HG03469 (cell line): ENCODE measurements around the gene FOXO1.

ENCODE experiments used
- ATAC-seq: cut with Tn5 transposase; IDR thresholded peaks from one replicate; pipeline ENCODE4 v1.9.1; 2021; ENCODE audit warnings: mild to moderate bottlenecking, moderate library complexity, moderate number of reproducible peaks; ENCODE audit not compliant: unreplicated experiment

The FOXO1 gene

DNA sequence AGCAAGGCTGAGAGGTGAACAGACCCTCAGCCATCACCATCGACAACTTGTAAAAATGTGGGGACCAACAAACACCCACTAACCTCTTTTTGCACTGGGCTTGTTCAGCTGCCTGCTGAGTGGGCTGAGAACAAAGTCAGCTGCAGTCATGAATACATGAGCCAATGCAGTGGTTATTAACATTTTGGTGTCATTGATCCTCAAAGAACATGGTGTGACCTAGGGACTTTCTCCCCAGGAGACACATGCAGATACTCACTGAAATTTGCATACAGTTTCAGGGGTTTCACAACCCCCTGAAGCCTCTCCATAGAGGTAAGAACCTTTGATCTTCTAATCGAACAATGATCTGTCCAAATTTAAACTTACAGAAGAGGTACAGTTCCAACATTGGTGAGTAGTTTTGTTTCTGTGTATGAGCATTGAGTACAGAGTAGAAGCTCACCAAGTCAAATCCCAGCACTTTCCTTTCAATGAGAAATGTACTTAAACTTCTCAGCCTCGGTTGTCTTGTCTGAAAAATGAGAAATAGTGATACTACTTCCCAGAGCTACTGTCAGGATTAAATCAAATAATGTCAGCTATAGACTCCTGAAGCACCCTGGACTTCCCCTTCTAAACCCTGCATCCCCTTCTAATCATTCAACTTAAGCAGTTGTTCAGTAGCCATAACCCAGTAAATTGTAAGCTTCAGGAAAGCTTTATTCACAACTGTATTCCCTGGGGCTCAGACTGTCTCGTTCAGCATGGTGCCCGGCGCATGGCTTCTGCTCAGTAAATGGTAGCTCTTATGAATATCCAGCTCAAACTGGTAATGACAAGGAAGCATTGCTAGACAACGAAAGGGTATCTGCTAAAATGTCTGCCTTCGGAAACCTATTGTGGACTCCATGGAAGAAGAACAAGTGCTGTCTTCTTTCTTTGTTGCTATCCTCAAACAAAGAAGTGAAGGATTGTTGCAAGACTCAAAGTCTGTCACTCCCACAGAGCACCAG, 148.7 kb downstream of the FOXO1 start:
- peak; percentile 68 for ATAC-seq

DNA sequence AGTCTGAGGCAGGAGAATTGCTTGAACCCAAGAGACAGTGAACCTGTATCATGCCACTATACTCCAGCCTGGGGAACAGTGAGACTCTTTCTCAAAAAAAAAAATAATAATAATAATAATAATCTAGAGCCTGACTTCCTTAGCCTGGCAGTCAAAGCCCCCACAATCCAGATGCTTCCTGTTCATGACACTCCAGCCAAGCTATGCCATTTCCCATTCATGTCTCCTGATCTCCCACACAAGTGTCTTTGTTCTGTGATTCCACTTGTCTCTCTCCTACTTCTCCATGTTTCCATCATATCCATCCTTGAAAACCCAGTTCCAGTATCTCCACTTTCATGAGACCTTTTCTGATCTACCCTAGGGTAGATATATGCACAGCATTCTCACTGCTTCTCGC, 150.7 kb downstream of the FOXO1 start:
- no peak for ATAC-seq

GRCh38 chr13:40514802-40515201, 151.6 kb downstream of the FOXO1 start:
- ATAC-seq = no peak

DNA sequence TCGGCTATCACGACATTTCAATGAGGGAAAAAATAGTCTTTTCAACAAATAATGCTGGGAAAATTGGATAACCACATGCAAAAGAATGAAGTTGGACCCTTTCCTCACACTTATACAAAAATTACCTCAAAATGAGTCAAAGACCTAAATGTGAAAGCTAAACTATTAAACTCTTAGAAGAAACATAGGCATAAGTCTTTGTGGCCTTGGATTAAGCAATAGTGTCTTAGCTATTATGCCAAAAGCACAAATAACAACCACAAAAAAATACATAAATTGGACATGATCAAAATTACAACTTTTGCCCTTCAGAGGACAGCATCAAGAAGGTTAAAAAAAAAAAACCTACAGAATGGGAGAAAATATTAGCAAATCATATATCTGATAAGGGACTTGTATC, 156.6 kb downstream of the FOXO1 start:
- ATAC-seq = no peak

GRCh38 chr13:40508767-40509342, 157.6 kb downstream of the FOXO1 start:
- no peak for ATAC-seq

DNA sequence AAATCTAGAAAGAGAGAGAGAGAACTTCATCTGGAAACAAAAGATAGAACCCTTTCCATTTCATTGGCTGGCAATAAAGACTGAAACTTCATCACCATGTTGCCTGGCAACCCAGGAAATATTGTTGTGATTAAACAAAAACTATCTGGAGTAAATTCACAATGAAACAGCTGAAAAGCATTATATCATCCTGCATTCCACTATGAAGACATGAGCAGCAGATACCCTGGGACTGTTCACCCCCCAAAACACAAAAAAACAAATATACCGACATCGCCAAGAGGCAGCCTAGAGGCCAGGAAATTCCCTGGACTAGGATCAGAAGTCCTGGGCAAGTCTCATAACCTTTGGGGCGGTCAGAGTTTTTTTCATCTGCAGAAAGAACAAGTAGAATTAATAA, 158.3 kb downstream of the FOXO1 start:
- ATAC-seq = no peak

GRCh38 chr13:40506592-40507446, 159.6 kb downstream of the FOXO1 start:
- no peak for ATAC-seq
